Liver (tissue), 9 donors: ENCODE measurements around the gene CASP6. TPM values are rescaled to one million over a fixed set of nuclear protein-coding genes. Genes with fewer than 3 reads are reported as not detected.

ENCODE experiments used
- DNase-seq: peaks from one replicate; pipeline ENCODE4 v3.0.0-alpha.2; 2017; ENCODE audit warnings: low spot score
- H3K27ac ChIP-seq, 2 donors: one replicate each; pipeline ENCODE4 v1.7.0; 2013; ENCODE audit warnings: inconsistent platforms in 2 of 2, low read length in 2 of 2, control low read depth in 1 of 2, low read depth in 1 of 2, mild to moderate bottlenecking in 1 of 2
- H3K27me3 ChIP-seq, 4 donors: one replicate each; pipeline versions ENCODE4 v1.6.1 to v1.7.0; 2013; ENCODE audit warnings: low read length in 3 of 4, inconsistent platforms in 1 of 4, mild to moderate bottlenecking in 1 of 4, moderate library complexity in 1 of 4; ENCODE audit not compliant: control insufficient read depth in 4 of 4, insufficient read depth in 4 of 4
- H3K36me3 ChIP-seq, 4 donors: one replicate each; pipeline versions ENCODE4 v1.6.1 to v1.7.0; 2013; ENCODE audit warnings: low read length in 3 of 4, mild to moderate bottlenecking in 3 of 4, low read depth in 1 of 4, moderate library complexity in 1 of 4; ENCODE audit not compliant: control insufficient read depth in 4 of 4, insufficient read depth in 3 of 4
- H3K4me1 ChIP-seq, 4 donors: one replicate each; pipeline versions ENCODE4 v1.6.1 to v1.7.0; 2013; ENCODE audit warnings: low read length in 3 of 4, mild to moderate bottlenecking in 3 of 4, moderate library complexity in 1 of 4; ENCODE audit not compliant: control insufficient read depth in 4 of 4, insufficient read depth in 4 of 4
- H3K4me3 ChIP-seq, 3 donors: one replicate each; pipeline versions ENCODE4 v1.6.1 to v1.7.0; 2013; ENCODE audit warnings: low read length in 3 of 3, control low read depth in 1 of 3, low read depth in 1 of 3, mild to moderate bottlenecking in 1 of 3
- H3K9ac ChIP-seq, 2 donors: one replicate each; pipeline ENCODE4 v1.7.0; 2013; ENCODE audit warnings: low read length in 2 of 2, mild to moderate bottlenecking in 2 of 2, moderate library complexity in 2 of 2, control low read depth in 1 of 2, low read depth in 1 of 2
- H3K9me3 ChIP-seq, 4 donors: one replicate each; pipeline versions ENCODE4 v1.6.1 to v1.7.0; 2013; ENCODE audit warnings: low read length in 3 of 4; ENCODE audit not compliant: control insufficient read depth in 4 of 4
- EGR1 ChIP-seq, 2 donors: IDR thresholded peaks; 2 replicates each; pipeline ENCODE4 v1.6.1; 2016 to 2018; ENCODE audit warnings: antibody characterized with exemption in 2 of 2, low read depth in 2 of 2
- FOXA1 ChIP-seq: IDR thresholded peaks from 2 replicates; pipeline ENCODE4 v1.6.1; 2016; ENCODE audit warnings: antibody characterized with exemption
- FOXA2 ChIP-seq: IDR thresholded peaks from 2 replicates; pipeline ENCODE4 v1.6.1; 2016; ENCODE audit warnings: antibody characterized with exemption
- GABPA ChIP-seq, 2 donors: IDR thresholded peaks in 1 of 2; conservative IDR thresholded peaks in 1 of 2; 2 replicates each; pipeline ENCODE4 v1.6.1; 2016; ENCODE audit warnings: antibody characterized with exemption in 2 of 2, mild to moderate bottlenecking in 1 of 2, moderate library complexity in 1 of 2
- HNF4A ChIP-seq, 2 donors: conservative IDR thresholded peaks; 2 replicates each; pipeline ENCODE4 v1.6.1; 2016; ENCODE audit warnings: antibody characterized with exemption in 2 of 2, mild to moderate bottlenecking in 2 of 2
- HNF4G ChIP-seq: IDR thresholded peaks from 2 replicates; pipeline ENCODE4 v1.6.1; 2016; ENCODE audit warnings: antibody characterized with exemption
- JUND ChIP-seq, 2 donors: IDR thresholded peaks; 2 replicates each; pipeline ENCODE4 v1.6.1; 2016; ENCODE audit warnings: antibody characterized with exemption in 2 of 2
- NR2F2 ChIP-seq: IDR thresholded peaks from 2 replicates; pipeline ENCODE4 v1.6.1; 2016; ENCODE audit warnings: antibody characterized with exemption
- RAD21 ChIP-seq, 2 donors: IDR thresholded peaks; 2 replicates each; pipeline ENCODE4 v1.6.1; 2016; ENCODE audit warnings: antibody characterized with exemption in 2 of 2, mild to moderate bottlenecking in 2 of 2
- RXRA ChIP-seq, 2 donors: IDR thresholded peaks; 2 replicates each; pipeline ENCODE4 v1.6.1; 2017 to 2018; ENCODE audit warnings: antibody characterized with exemption in 2 of 2, mild to moderate bottlenecking in 1 of 2
- SP1 ChIP-seq: IDR thresholded peaks from 2 replicates; pipeline ENCODE4 v1.6.1; 2018; ENCODE audit warnings: antibody characterized with exemption, mild to moderate bottlenecking
- TAF1 ChIP-seq: conservative IDR thresholded peaks from 2 replicates; pipeline ENCODE4 v1.6.1; 2016; ENCODE audit warnings: antibody characterized with exemption, mild to moderate bottlenecking
- YY1 ChIP-seq: IDR thresholded peaks from 2 replicates; pipeline ENCODE4 v1.6.1; 2016; ENCODE audit warnings: antibody characterized with exemption, mild to moderate bottlenecking
- WGBS: extraction: QIAGEN DNeasy Blood & Tissue Kit; methylation state at CpG from one replicate; pipeline ENCODE4 v1.1.7; 2013; 5-methylcytosine and 5-hydroxymethylcytosine counted together
- polyA plus RNA-seq, 2 donors: library from polyadenylated mRNA; stranded (reverse) in 1 of 2; unstranded in 1 of 2; fragments of 200-250 nt in 1 of 2; fragments of >200 nt in 1 of 2; fragmentation: Nextera tagmentation in 1 of 2; extraction: Ambion mirVana in 1 of 2; gene quantifications; one replicate each; pipeline versions ENCODE4 v1.2.1 to v1.2.3, GENCODE V29; 2013 to 2015
- total RNA-seq, 2 donors: library from RNA; depleted of rRNA; stranded (reverse); fragments of >200 nt; gene quantifications; one replicate each; pipeline ENCODE4 v1.2.3, GENCODE V29; 2014
- TF ChIP-seq, protein P1 (sequence below): IDR thresholded peaks from 2 replicates; pipeline ENCODE4 v1.6.1; 2016; ENCODE audit warnings: antibody characterized with exemption
- TF ChIP-seq, protein P2 (sequence below): fragments of 150-350 bp; IDR thresholded peaks from 2 replicates; pipeline ENCODE4 v1.5.1; 2017; ENCODE audit warnings: improper control_type of control experiment, low read depth, low read length; ENCODE audit not compliant: missing input control
- TF ChIP-seq, protein P3 (sequence below): IDR thresholded peaks from 2 replicates; pipeline ENCODE4 v1.6.1; 2016; ENCODE audit warnings: antibody characterized with exemption
- TF ChIP-seq, protein P4 (sequence below): IDR thresholded peaks from 2 replicates; pipeline ENCODE4 v1.6.1; 2016; ENCODE audit warnings: antibody characterized with exemption, mild to moderate bottlenecking
- TF ChIP-seq, protein P5 (sequence below): IDR thresholded peaks from 2 replicates; pipeline ENCODE4 v1.6.1; 2016; ENCODE audit warnings: antibody characterized with exemption
- donor health status: healthy.
- donor health status: healthy.
- donor health status: healthy.
- donor health status: healthy.
- donor health status: healthy.

CASP6 gene
- total and polyA plus RNA-seq, 4 donors, result 14.9 to 20.9 (median 19.5) TPM

DNA sequence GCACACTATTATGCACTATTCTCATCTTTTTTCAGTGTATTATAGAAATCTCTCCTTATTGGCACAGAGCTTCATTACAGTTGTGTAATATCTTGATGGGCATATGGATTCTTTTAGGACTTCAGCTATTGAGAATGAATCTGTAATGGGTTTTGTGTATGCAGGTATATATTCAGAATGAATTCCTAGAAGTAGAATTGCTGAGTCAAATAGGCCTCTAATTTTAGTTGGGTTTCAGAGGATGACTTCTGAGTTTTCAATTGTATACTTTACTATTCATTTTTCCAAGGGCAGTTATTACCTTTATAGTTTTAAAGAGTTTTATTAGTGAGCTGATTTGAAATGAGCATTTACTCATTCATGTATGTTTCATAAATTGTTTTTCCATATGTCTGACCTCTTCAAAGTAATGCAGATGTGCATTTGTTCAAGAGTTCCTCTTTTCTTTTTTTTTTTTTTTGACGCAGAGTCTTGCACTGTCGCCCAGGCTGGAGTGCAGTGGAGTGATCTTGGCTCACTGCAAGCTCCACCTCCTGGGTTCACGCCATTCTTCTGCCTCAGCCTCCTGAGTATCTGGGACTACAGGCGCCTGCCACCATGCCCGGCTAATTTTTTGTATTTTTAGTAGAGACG is 19.5 kb downstream of the CASP6 start:
- no peak for DNase-seq
- H3K36me3 ChIP-seq, result peaks cover 0 to 8% (median 2%) of the 10 kb centered on the region in 4 donors
- TF ChIP-seq SP1, result no peak
- TF ChIP-seq, protein P1, sequence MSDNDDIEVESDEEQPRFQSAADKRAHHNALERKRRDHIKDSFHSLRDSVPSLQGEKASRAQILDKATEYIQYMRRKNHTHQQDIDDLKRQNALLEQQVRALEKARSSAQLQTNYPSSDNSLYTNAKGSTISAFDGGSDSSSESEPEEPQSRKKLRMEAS, result no peak
- TF ChIP-seq TAF1, result no peak
- TF ChIP-seq, protein P2, sequence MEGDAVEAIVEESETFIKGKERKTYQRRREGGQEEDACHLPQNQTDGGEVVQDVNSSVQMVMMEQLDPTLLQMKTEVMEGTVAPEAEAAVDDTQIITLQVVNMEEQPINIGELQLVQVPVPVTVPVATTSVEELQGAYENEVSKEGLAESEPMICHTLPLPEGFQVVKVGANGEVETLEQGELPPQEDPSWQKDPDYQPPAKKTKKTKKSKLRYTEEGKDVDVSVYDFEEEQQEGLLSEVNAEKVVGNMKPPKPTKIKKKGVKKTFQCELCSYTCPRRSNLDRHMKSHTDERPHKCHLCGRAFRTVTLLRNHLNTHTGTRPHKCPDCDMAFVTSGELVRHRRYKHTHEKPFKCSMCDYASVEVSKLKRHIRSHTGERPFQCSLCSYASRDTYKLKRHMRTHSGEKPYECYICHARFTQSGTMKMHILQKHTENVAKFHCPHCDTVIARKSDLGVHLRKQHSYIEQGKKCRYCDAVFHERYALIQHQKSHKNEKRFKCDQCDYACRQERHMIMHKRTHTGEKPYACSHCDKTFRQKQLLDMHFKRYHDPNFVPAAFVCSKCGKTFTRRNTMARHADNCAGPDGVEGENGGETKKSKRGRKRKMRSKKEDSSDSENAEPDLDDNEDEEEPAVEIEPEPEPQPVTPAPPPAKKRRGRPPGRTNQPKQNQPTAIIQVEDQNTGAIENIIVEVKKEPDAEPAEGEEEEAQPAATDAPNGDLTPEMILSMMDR, result no peak
- TF ChIP-seq HNF4G, result no peak
- no peak for TF ChIP-seq RXRA (IDR thresholded peaks at IDR 0.05)
- TF ChIP-seq, protein P3, sequence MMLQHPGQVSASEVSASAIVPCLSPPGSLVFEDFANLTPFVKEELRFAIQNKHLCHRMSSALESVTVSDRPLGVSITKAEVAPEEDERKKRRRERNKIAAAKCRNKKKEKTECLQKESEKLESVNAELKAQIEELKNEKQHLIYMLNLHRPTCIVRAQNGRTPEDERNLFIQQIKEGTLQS, result no peak
- no peak for TF ChIP-seq RAD21 (IDR thresholded peaks at IDR 0.05)
- TF ChIP-seq JUND (IDR thresholded peaks at IDR 0.05), result no peak
- TF ChIP-seq, protein P4, sequence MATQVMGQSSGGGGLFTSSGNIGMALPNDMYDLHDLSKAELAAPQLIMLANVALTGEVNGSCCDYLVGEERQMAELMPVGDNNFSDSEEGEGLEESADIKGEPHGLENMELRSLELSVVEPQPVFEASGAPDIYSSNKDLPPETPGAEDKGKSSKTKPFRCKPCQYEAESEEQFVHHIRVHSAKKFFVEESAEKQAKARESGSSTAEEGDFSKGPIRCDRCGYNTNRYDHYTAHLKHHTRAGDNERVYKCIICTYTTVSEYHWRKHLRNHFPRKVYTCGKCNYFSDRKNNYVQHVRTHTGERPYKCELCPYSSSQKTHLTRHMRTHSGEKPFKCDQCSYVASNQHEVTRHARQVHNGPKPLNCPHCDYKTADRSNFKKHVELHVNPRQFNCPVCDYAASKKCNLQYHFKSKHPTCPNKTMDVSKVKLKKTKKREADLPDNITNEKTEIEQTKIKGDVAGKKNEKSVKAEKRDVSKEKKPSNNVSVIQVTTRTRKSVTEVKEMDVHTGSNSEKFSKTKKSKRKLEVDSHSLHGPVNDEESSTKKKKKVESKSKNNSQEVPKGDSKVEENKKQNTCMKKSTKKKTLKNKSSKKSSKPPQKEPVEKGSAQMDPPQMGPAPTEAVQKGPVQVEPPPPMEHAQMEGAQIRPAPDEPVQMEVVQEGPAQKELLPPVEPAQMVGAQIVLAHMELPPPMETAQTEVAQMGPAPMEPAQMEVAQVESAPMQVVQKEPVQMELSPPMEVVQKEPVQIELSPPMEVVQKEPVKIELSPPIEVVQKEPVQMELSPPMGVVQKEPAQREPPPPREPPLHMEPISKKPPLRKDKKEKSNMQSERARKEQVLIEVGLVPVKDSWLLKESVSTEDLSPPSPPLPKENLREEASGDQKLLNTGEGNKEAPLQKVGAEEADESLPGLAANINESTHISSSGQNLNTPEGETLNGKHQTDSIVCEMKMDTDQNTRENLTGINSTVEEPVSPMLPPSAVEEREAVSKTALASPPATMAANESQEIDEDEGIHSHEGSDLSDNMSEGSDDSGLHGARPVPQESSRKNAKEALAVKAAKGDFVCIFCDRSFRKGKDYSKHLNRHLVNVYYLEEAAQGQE, result no peak
- TF ChIP-seq HNF4A (conservative IDR thresholded peaks at IDR 0.05), result no peak
- no peak for TF ChIP-seq NR2F2
- no peak for TF ChIP-seq YY1
- TF ChIP-seq FOXA1, result no peak
- TF ChIP-seq GABPA (IDR thresholded peaks at IDR 0.05 in 1 of 2, conservative IDR thresholded peaks at IDR 0.05 in 1 of 2), result no peak
- TF ChIP-seq FOXA2, result no peak
- TF ChIP-seq, protein P5, sequence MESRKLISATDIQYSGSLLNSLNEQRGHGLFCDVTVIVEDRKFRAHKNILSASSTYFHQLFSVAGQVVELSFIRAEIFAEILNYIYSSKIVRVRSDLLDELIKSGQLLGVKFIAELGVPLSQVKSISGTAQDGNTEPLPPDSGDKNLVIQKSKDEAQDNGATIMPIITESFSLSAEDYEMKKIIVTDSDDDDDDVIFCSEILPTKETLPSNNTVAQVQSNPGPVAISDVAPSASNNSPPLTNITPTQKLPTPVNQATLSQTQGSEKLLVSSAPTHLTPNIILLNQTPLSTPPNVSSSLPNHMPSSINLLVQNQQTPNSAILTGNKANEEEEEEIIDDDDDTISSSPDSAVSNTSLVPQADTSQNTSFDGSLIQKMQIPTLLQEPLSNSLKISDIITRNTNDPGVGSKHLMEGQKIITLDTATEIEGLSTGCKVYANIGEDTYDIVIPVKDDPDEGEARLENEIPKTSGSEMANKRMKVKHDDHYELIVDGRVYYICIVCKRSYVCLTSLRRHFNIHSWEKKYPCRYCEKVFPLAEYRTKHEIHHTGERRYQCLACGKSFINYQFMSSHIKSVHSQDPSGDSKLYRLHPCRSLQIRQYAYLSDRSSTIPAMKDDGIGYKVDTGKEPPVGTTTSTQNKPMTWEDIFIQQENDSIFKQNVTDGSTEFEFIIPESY, result no peak
- no peak for TF ChIP-seq EGR1 (IDR thresholded peaks at IDR 0.05; ENCODE audit: low read depth in 2 of 2)
- H3K4me1 ChIP-seq, result no peaks in the 10 kb centered on the region
- H3K27me3 ChIP-seq, result no peaks in the 10 kb centered on the region
- H3K9me3 ChIP-seq, result no peaks in the 10 kb centered on the region
- no peak overlapping the region for H3K4me3 ChIP-seq
- no peak overlapping the region for H3K27ac ChIP-seq
- 97% methylated on average over 6 of the region's 6 CpGs for WGBS
- H3K9ac ChIP-seq, result no peak overlapping the region
